HEK293 (cell line): Measurements from ENCODE around the gene TATDN2.

Experiments
- CTCF ChIA-PET: fragments of 350-600 bp; formaldehyde crosslinking; extraction: SDS; loops from one replicate; lab custom pipeline; 2021; ENCODE audit warnings: antibody characterized with exemption; lab: Yijun Ruan, JAX
- POLR2A ChIA-PET: fragments of 300-600 bp; formaldehyde crosslinking; extraction: SDS; loops from one replicate; lab custom pipeline; 2020; ENCODE audit warnings: antibody characterized with exemption, inconsistent platforms; lab: Yijun Ruan, JAX
- H3K27ac ChIP-seq: fragments of 200-500 bp; sonication (Bioruptor generic); 2 replicates; pipeline ENCODE4 v1.5.1; 2014; ENCODE audit warnings: low read depth, low read length, control low read depth, inconsistent platforms; ENCODE audit errors: extremely low read depth
- H3K36me3 ChIP-seq, 2 experiments: fragments of 200-500 bp in 1 of 2; sonication (Bioruptor generic) in 1 of 2; 1 replicate in 1 of 2; 2 replicates in 1 of 2; pipeline ENCODE4 v1.5.1; 2014 to 2017; ENCODE audit warnings: inconsistent platforms in 2 of 2, low read length in 2 of 2; ENCODE audit not compliant: control insufficient read depth in 2 of 2, insufficient read depth in 1 of 2
- H3K4me1 ChIP-seq: fragments of 200-500 bp; sonication (Bioruptor generic); 2 replicates; pipeline ENCODE4 v1.5.1; 2014; ENCODE audit warnings: mild to moderate bottlenecking, low read length, inconsistent platforms; ENCODE audit not compliant: control insufficient read depth, insufficient read depth
- H3K4me3 ChIP-seq: 2 replicates; pipeline ENCODE4 v1.5.1; 2011; ENCODE audit warnings: low read depth, mild to moderate bottlenecking, control low read depth, low read length, moderate library complexity
- H3K9me3 ChIP-seq: fragments of 200-500 bp; sonication (Bioruptor generic); 2 replicates; pipeline ENCODE4 v1.5.1; 2014; ENCODE audit warnings: low read depth, low read length, inconsistent platforms; ENCODE audit not compliant: control insufficient read depth, insufficient read depth
- AEBP2 ChIP-seq: fragments of 450-650 bp; formaldehyde crosslinking; IDR thresholded peaks from 2 replicates; pipeline ENCODE4 v1.5.1; 2016; ENCODE audit warnings: missing biosample characterization, missing genetic modification characterization, borderline replicate concordance
- GLI4 ChIP-seq: fragments of 450-650 bp; formaldehyde crosslinking; IDR thresholded peaks from 2 replicates; pipeline ENCODE4 v1.5.1; 2016; ENCODE audit warnings: missing biosample characterization, missing genetic modification characterization
- HOXC10 ChIP-seq: sonication (generic); formaldehyde crosslinking; IDR thresholded peaks from 2 replicates; pipeline ENCODE4 v1.8.1; 2023; ENCODE audit warnings: mild to moderate bottlenecking, missing genetic modification reagents
- ZBTB49 ChIP-seq: fragments of 450-650 bp; formaldehyde crosslinking; IDR thresholded peaks from 2 replicates; pipeline ENCODE4 v1.5.1; 2016; ENCODE audit warnings: missing biosample characterization, missing genetic modification characterization, low read depth
- ZBTB8A ChIP-seq: fragments of 450-650 bp; formaldehyde crosslinking; IDR thresholded peaks from 2 replicates; pipeline ENCODE4 v1.5.1; 2016; ENCODE audit warnings: missing biosample characterization, missing genetic modification characterization
- ZNF19 ChIP-seq: fragments of 450-650 bp; formaldehyde crosslinking; IDR thresholded peaks from 2 replicates; pipeline ENCODE4; 2016; ENCODE audit warnings: missing biosample characterization, missing genetic modification characterization, low read depth
- ZNF211 ChIP-seq: fragments of 450-650 bp; formaldehyde crosslinking; IDR thresholded peaks from 2 replicates; pipeline ENCODE4 v1.5.1; 2016; ENCODE audit warnings: low read depth, missing biosample characterization, missing genetic modification characterization
- ZNF266 ChIP-seq: fragments of 450-650 bp; formaldehyde crosslinking; IDR thresholded peaks from 2 replicates; pipeline ENCODE4 v1.5.1; 2016; ENCODE audit warnings: missing biosample characterization, missing genetic modification characterization, low read depth
- ZNF292 ChIP-seq: fragments of 450-650 bp; formaldehyde crosslinking; IDR thresholded peaks from 2 replicates; pipeline ENCODE4 v1.5.1; 2016; ENCODE audit warnings: low read depth, missing biosample characterization, missing genetic modification characterization, borderline replicate concordance
- ZNF302 ChIP-seq: fragments of 450-650 bp; formaldehyde crosslinking; IDR thresholded peaks from 2 replicates; pipeline ENCODE4 v1.5.1; 2016; ENCODE audit warnings: missing biosample characterization, missing genetic modification characterization, low read depth
- ZNF37A ChIP-seq: fragments of 450-650 bp; IDR thresholded peaks from 2 replicates; pipeline ENCODE4 v1.5.1; 2018; ENCODE audit warnings: missing biosample characterization, missing genetic modification characterization
- ZNF416 ChIP-seq: fragments of 450-650 bp; formaldehyde crosslinking; IDR thresholded peaks from 2 replicates; pipeline ENCODE4 v1.5.1; 2016; ENCODE audit warnings: missing biosample characterization, missing genetic modification characterization
- ZNF529 ChIP-seq: fragments of 450-650 bp; formaldehyde crosslinking; IDR thresholded peaks from 2 replicates; pipeline ENCODE4 v1.5.1; 2017; ENCODE audit warnings: missing genetic modification characterization, missing biosample characterization; ENCODE audit not compliant: insufficient replicate concordance
- ZNF560 ChIP-seq: fragments of 450-650 bp; formaldehyde crosslinking; IDR thresholded peaks from 2 replicates; pipeline ENCODE4 v1.5.1; 2017; ENCODE audit warnings: missing biosample characterization, missing genetic modification characterization, borderline replicate concordance
- ZNF624 ChIP-seq: fragments of 450-650 bp; formaldehyde crosslinking; IDR thresholded peaks from 2 replicates; pipeline ENCODE4 v1.5.1; 2017; ENCODE audit warnings: missing biosample characterization, missing genetic modification characterization
- ZNF747 ChIP-seq: fragments of 450-650 bp; formaldehyde crosslinking; IDR thresholded peaks from 2 replicates; pipeline ENCODE4 v1.5.1; 2016; ENCODE audit warnings: missing biosample characterization, missing genetic modification characterization
- ZNF777 ChIP-seq: fragments of 450-650 bp; formaldehyde crosslinking; IDR thresholded peaks from 2 replicates; pipeline ENCODE4 v1.5.1; 2017; ENCODE audit warnings: missing biosample characterization, missing genetic modification characterization, borderline replicate concordance
- ZSCAN4 ChIP-seq: fragments of 450-650 bp; formaldehyde crosslinking; IDR thresholded peaks from 2 replicates; pipeline ENCODE4 v1.5.1; 2017; ENCODE audit warnings: missing biosample characterization, missing genetic modification characterization
- TF ChIP-seq, protein P1 (sequence below): fragments of 450-650 bp; formaldehyde crosslinking; IDR thresholded peaks from 2 replicates; pipeline ENCODE4 v1.5.1; 2016; ENCODE audit warnings: missing biosample characterization, missing genetic modification characterization
- TF ChIP-seq, protein P2 (sequence below): fragments of 450-650 bp; formaldehyde crosslinking; IDR thresholded peaks from 2 replicates; pipeline ENCODE4 v1.5.1; 2016; ENCODE audit warnings: missing biosample characterization, missing genetic modification characterization
- TF ChIP-seq, protein P3 (sequence below): fragments of 450-650 bp; formaldehyde crosslinking; IDR thresholded peaks from 2 replicates; pipeline ENCODE4 v1.5.1; 2016; ENCODE audit warnings: missing biosample characterization, missing genetic modification characterization

TATDN2 gene

GRCh38 chr3:10312861-10313260 lies 64.6 kb downstream of the TATDN2 start:
- H3K36me3 ChIP-seq, result peaks cover 18 to 95% of the 10 kb centered on the region in 2 experiments
- CTCF ChIA-PET, result interaction anchor here (1.4 kb wide), 1 partner anchor 9 kb away, joined by 5 read pairs; no protein-coding TSS in a partner anchor
- TF ChIP-seq ZNF37A, result no peak
- TF ChIP-seq, all 188 proteins: peak for 0

DNA sequence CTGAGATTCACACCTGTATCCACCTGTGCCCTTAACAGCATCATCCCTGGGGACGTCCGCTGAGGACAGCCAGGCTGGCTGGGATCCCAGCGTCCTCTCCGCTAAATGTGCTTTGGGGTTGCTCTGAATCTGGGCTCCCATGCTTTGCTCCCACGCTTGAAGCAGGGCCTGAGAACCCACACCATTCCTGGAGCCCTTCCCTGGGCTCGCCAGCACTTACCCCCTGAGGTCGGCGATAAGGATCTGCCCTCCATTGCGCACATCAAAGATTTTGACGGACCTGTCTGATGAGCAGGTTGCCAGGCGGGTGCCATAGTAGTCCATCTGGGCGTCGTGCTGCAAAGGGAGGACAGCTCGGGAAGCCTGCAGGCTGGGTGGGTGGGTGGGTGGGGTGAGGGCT lies 66.8 kb downstream of the TATDN2 start:
- ChIA-PET POLR2A (no interaction called here), CTCF (interaction anchor here (0.5 kb wide), 1 partner anchor 174 kb away, joined by 4 read pairs; the partner anchor contains the start of gene VHL)
- Histone ChIP-seq H3K4me1 (no peaks in the 10 kb centered on the region), H3K4me3 (no peak overlapping the region), H3K36me3 (peaks cover 26 to 93% of the 10 kb centered on the region in 2 experiments), H3K9me3 (no peaks in the 10 kb centered on the region), H3K27ac (no peak overlapping the region)
- no peak for TF ChIP-seq ZNF624 (tag by site-specific recombination)
- no peak for TF ChIP-seq HOXC10 (CRISPR knock-in tag)
- no peak for TF ChIP-seq ZNF266 (tag by site-specific recombination)
- TF ChIP-seq ZNF529 (tag by site-specific recombination), result no peak
- no peak for TF ChIP-seq ZSCAN4 (tag by site-specific recombination)
- TF ChIP-seq, protein P1, sequence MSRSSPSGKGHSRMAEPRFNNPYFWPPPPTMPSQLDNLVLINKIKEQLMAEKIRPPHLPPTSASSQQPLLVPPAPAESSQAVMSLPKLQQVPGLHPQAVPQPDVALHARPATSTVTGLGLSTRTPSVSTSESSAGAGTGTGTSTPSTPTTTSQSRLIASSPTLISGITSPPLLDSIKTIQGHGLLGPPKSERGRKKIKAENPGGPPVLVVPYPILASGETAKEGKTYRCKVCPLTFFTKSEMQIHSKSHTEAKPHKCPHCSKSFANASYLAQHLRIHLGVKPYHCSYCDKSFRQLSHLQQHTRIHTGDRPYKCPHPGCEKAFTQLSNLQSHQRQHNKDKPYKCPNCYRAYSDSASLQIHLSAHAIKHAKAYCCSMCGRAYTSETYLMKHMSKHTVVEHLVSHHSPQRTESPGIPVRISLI (tag by site-specific recombination), result no peak
- no peak for TF ChIP-seq GLI4 (tag by site-specific recombination)
- no peak for TF ChIP-seq ZNF211 (tag by site-specific recombination)
- TF ChIP-seq ZBTB8A (tag by site-specific recombination), result no peak
- no peak for TF ChIP-seq ZNF292 (tag by site-specific recombination)
- TF ChIP-seq ZNF302 (tag by site-specific recombination), result no peak
- no peak for TF ChIP-seq ZNF19 (tag by site-specific recombination)
- TF ChIP-seq ZNF416 (tag by site-specific recombination), result no peak
- TF ChIP-seq ZNF777 (tag by site-specific recombination), result no peak
- TF ChIP-seq, protein P2, sequence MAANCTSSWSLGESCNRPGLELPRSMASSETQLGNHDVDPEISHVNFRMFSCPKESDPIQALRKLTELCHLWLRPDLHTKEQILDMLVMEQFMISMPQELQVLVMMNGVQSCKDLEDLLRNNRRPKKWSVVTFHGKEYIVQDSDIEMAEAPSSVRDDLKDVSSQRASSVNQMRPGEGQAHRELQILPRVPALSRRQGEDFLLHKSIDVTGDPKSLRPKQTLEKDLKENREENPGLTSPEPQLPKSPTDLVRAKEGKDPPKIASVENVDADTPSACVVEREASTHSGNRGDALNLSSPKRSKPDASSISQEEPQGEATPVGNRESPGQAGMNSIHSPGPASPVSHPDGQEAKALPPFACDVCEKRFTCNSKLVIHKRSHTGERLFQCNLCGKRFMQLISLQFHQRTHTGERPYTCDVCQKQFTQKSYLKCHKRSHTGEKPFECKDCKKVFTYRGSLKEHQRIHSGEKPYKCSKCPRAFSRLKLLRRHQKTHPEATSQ (tag by site-specific recombination), result no peak
- TF ChIP-seq, protein P3, sequence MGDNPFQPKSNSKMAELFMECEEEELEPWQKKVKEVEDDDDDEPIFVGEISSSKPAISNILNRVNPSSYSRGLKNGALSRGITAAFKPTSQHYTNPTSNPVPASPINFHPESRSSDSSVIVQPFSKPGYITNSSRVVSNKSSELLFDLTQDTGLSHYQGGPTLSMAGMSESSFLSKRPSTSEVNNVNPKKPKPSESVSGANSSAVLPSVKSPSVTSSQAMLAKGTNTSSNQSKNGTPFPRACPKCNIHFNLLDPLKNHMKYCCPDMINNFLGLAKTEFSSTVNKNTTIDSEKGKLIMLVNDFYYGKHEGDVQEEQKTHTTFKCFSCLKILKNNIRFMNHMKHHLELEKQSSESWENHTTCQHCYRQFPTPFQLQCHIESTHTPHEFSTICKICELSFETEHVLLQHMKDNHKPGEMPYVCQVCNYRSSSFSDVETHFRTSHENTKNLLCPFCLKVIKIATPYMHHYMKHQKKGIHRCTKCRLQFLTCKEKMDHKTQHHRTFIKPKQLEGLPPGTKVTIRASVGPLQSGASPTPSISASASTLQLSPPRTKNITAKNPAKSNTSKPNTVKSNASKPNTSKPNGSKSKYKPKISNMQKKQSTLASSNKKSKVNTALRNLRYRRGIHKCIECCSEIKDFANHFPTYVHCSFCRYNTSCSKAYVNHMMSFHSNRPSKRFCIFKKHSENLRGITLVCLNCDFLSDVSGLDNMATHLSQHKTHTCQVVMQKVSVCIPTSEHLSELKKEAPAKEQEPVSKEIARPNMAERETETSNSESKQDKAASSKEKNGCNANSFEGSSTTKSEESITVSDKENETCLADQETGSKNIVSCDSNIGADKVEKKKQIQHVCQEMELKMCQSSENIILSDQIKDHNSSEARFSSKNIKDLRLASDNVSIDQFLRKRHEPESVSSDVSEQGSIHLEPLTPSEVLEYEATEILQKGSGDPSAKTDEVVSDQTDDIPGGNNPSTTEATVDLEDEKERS (tag by site-specific recombination), result no peak
- no peak for TF ChIP-seq ZBTB49 (tag by site-specific recombination)
- TF ChIP-seq AEBP2, result no peak
- TF ChIP-seq ZNF747, result no peak
- no peak for TF ChIP-seq ZNF560

More at GRCh38 chr3:10312861-10313260, 64.6 kb downstream of the TATDN2 start:
- Histone ChIP-seq H3K27ac (no peak overlapping the region), H3K4me1 (no peaks in the 10 kb centered on the region), H3K4me3 (no peak overlapping the region), H3K9me3 (no peaks in the 10 kb centered on the region)
- POLR2A ChIA-PET, result interaction anchor here (0.6 kb wide), 1 partner anchor 117 kb away, joined by 3 read pairs; no protein-coding TSS in a partner anchor
